ENCODE results near the gene GOLGA3.
"Not testable (repeated sequence)": the region's sequence is repeated elsewhere in the genome, so short reads cannot be mapped to it uniquely, and the experiment has no call there.

Gene GOLGA3

DNA sequence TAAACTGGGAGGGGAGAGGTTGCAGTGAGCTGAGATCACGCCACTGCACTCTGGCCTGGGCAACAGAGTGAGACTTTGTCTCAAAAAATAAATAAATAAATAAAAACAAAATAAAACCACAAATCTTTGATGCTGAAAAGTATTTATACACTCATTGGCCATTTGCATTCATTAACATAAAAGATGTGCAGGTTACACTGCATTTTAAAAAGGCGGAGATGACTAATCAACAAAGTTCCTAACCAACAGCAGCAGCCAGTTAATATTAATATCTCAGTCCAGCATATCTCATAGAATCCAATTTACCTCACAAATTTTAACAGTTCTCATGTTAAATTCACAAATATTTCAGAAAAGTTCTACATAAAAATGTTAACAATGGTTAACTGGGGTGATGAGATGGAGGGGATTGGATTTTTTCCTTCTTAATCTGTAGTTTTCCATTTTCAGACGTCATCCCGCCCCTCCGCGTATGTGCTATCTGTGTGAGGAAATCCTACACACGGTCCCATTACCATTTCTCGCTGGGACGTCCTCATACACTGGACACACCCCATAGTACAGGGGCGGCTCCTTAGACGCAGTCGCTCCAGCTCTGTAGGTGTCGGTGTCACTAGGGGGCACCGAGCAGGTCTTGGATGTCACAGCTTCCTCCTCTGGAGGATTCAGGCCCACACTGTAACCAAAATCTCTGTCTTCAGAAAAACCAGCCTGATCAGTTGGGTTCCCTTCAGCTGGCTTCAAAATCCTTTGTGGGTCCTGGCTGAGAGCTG, 74.3 kb downstream of the GOLGA3 start:
- DNase-seq (ENCODE audit: insufficient read length, low spot score) (no peak), FAIRE-seq (no peak)
- TF ChIP-seq POLR2A (IDR thresholded peaks at IDR 0.05; ENCODE audit: low read depth, low read length) (no peak), POLR2AphosphoS5 (IDR thresholded peaks at IDR 0.05; ENCODE audit: low read depth, low read length) (no peak), PAX5 (IDR thresholded peaks at IDR 0.05; ENCODE audit: insufficient read depth, low read length, severe bottlenecking) (no peak), SPI1 (IDR thresholded peaks at IDR 0.05; ENCODE audit: low read depth, low read length) (no peak), TAF1 (IDR thresholded peaks at IDR 0.05; ENCODE audit: low read depth, low read length) (no peak)

DNA sequence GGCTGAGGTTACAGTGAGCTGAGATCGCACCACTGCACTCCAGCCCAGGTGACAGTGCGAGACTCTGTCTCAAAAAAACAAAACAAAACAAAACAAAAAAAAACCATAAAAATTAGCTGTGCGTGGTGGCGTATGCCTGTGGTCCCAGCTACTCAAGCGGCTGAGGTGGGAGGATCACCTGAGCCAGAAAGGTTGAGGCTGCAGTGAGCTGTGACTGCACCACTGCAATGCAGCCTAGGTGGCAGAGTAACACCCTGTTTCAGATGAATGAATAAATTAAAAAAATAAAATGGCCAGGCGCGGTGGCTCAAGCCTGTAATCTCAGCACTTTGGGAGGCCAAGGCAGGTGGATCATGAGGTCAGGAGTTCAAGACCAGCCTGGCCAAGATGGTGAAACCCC, 75.0 kb downstream of the GOLGA3 start:
- not testable (repeated sequence) for FAIRE-seq; DNase-seq (ENCODE audit: insufficient read length, low spot score)

DNA sequence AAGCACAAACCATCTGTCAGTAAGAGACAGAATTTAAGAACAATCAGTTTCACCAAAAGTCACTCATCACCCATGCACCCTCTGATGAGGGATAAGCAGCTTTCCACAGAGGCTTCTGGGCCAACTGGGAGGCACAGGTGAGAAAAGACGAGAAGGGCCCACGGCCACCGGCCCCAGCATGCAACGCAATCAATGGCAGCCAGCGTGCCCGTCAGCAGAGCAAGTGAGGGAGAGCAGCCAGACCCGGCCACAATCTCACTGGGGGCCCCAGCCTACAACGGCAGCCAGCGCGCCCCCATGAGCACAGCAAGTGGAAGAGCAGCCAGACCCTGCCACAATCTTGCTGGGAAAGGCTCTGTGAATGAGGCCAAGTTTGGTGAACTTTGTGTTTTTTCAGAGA, 80.3 kb downstream of the GOLGA3 start:
- FAIRE-seq, result no peak
- no peak for TF ChIP-seq POLR2A (IDR thresholded peaks at IDR 0.05; ENCODE audit: low read depth, low read length)
- no peak for TF ChIP-seq POU2F2 (IDR thresholded peaks at IDR 0.05; ENCODE audit: low read depth, low read length)
- no peak for TF ChIP-seq SPI1 (IDR thresholded peaks at IDR 0.05; ENCODE audit: low read depth, low read length)
- TF ChIP-seq POLR2AphosphoS5 (IDR thresholded peaks at IDR 0.05; ENCODE audit: low read depth, low read length), result no peak
- no peak for TF ChIP-seq PAX5 (IDR thresholded peaks at IDR 0.05; ENCODE audit: insufficient read depth, low read length, severe bottlenecking)
- TF ChIP-seq TAF1 (IDR thresholded peaks at IDR 0.05; ENCODE audit: low read depth, low read length), result no peak
- DNase-seq (ENCODE audit: insufficient read length, low spot score), result no peak

DNA sequence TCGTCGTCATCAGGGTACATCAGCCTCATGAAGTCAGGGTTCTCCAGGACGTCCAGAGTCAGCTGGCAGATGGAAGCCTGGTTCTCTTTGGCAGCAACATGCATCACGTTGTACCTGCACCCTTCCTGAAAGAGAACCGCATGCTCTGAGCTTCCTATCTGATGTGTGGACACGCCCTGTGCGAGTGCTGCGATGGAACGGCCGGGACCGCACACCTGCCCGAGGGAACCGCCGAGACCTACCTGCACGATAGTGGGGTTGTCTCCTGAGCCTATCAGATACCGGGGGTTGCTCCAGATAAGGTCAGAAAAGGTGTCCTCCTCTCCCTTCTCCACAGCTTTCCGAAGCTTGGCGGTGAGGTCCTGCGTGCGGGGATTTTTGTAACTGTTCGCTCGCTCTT, 80.8 kb downstream of the GOLGA3 start:
- DNase-seq (ENCODE audit: insufficient read length, low spot score), result no peak
- TF ChIP-seq TAF1 (IDR thresholded peaks at IDR 0.05; ENCODE audit: low read depth, low read length), result no peak
- TF ChIP-seq POU2F2 (IDR thresholded peaks at IDR 0.05; ENCODE audit: low read depth, low read length), result no peak
- no peak for TF ChIP-seq POLR2AphosphoS5 (IDR thresholded peaks at IDR 0.05; ENCODE audit: low read depth, low read length)
- no peak for TF ChIP-seq POLR2A (IDR thresholded peaks at IDR 0.05; ENCODE audit: low read depth, low read length)
- no peak for TF ChIP-seq SPI1 (IDR thresholded peaks at IDR 0.05; ENCODE audit: low read depth, low read length)
- no peak for TF ChIP-seq PAX5 (IDR thresholded peaks at IDR 0.05; ENCODE audit: insufficient read depth, low read length, severe bottlenecking)
- no peak for FAIRE-seq

DNA sequence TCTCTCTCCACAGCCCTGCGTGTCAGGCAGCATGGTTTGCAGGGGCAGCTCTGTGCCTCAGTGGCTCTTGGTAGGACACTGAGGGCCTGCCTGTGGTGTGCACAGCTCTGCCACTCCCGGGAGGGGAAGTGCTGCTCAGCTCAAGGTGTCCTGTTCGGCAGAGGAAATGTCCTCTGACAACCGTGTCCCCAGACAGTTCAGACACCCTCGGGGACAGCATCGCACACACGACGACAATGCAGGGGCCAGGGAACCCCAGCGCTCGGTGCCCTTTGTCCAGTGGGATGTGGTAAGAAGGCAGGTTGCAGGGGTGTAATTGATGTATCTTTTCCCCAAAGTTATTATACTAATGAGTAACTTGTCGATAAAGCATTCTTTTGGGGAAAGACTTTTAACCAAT, 81.3 kb downstream of the GOLGA3 start:
- FAIRE-seq, result no peak
- DNase-seq (ENCODE audit: insufficient read length, low spot score), result no peak
- TF ChIP-seq PAX5 (IDR thresholded peaks at IDR 0.05; ENCODE audit: insufficient read depth, low read length, severe bottlenecking) (no peak), POLR2AphosphoS5 (IDR thresholded peaks at IDR 0.05; ENCODE audit: low read depth, low read length) (no peak), POU2F2 (IDR thresholded peaks at IDR 0.05; ENCODE audit: low read depth, low read length) (no peak), POLR2A (IDR thresholded peaks at IDR 0.05; ENCODE audit: low read depth, low read length) (no peak), TAF1 (IDR thresholded peaks at IDR 0.05; ENCODE audit: low read depth, low read length) (no peak), SPI1 (IDR thresholded peaks at IDR 0.05; ENCODE audit: low read depth, low read length) (no peak)

DNA sequence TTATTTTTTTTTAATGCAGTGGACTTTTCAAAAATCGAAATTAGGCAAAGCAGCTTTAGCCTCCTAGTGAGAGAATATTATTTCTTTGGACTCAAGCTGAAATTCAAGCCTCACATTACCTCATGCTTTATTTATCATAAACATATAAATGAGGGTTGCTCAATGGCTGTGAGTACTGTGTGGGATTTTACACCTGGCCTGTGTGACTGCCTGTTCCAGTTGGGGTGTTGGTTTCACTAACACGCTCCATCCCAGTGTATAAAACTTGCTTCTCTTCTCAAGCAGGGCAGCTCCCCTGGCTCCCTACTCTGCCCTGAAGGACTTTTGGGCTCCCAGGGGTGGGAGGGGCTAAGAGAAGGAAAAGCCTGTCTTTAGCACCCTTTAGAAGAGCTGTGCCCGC, 82.1 kb downstream of the GOLGA3 start:
- DNase-seq (ENCODE audit: insufficient read length, low spot score) (no peak), FAIRE-seq (no peak)
- TF ChIP-seq PAX5 (IDR thresholded peaks at IDR 0.05; ENCODE audit: insufficient read depth, low read length, severe bottlenecking), result no peak
- no peak for TF ChIP-seq SPI1 (IDR thresholded peaks at IDR 0.05; ENCODE audit: low read depth, low read length)
- TF ChIP-seq POU2F2 (IDR thresholded peaks at IDR 0.05; ENCODE audit: low read depth, low read length), result no peak

DNA sequence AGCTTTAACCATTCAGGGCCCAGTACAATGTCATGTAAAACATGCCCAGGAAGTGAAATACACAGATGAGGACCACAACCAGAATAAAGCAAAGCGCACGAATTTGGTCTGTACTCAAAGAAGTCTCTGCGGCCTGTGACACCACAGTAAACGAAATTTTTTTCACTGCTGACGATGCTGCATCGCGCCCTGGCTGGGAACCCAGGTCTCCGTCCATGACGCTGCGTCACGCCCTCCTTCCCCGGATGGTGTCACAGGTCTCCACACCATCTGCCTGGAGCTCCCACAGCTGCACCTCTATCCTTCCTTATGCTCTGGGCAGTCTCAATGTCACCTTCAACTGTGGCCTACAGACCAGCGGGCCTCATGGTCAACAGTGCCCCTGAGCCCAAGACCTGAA, 84.8 kb downstream of the GOLGA3 start:
- no peak for FAIRE-seq
- TF ChIP-seq SPI1 (IDR thresholded peaks at IDR 0.05; ENCODE audit: low read depth, low read length) (no peak), TAF1 (IDR thresholded peaks at IDR 0.05; ENCODE audit: low read depth, low read length) (no peak), POLR2A (IDR thresholded peaks at IDR 0.05; ENCODE audit: low read depth, low read length) (no peak), POLR2AphosphoS5 (IDR thresholded peaks at IDR 0.05; ENCODE audit: low read depth, low read length) (no peak), PAX5 (IDR thresholded peaks at IDR 0.05; ENCODE audit: insufficient read depth, low read length, severe bottlenecking) (no peak), POU2F2 (IDR thresholded peaks at IDR 0.05; ENCODE audit: low read depth, low read length) (no peak)
- DNase-seq (ENCODE audit: insufficient read length, low spot score), result no peak

DNA sequence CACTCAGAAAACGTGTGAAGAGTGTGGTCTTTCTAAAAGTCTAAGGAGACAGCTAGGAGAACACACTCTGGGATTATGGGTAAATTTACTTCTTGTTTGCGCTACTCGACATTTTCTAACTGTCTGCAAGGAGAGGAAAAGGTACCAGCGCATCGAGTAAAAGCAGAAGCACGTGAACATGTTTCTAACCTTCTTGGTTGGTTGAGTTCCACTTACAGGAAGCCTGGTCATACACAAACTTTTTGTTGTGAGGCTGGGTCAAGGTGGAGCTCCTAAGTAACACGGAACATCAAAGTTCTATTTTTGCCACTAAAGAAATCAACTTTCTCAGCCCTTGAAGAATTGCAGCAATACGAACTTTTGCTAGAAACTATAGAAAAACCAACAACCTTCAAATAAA, 87.0 kb downstream of the GOLGA3 start:
- TF ChIP-seq POU2F2 (IDR thresholded peaks at IDR 0.05; ENCODE audit: low read depth, low read length) (no peak), POLR2AphosphoS5 (IDR thresholded peaks at IDR 0.05; ENCODE audit: low read depth, low read length) (no peak), PAX5 (IDR thresholded peaks at IDR 0.05; ENCODE audit: insufficient read depth, low read length, severe bottlenecking) (no peak), TAF1 (IDR thresholded peaks at IDR 0.05; ENCODE audit: low read depth, low read length) (no peak), POLR2A (IDR thresholded peaks at IDR 0.05; ENCODE audit: low read depth, low read length) (no peak), SPI1 (IDR thresholded peaks at IDR 0.05; ENCODE audit: low read depth, low read length) (no peak)
- FAIRE-seq (no peak), DNase-seq (ENCODE audit: insufficient read length, low spot score) (no peak)

DNA sequence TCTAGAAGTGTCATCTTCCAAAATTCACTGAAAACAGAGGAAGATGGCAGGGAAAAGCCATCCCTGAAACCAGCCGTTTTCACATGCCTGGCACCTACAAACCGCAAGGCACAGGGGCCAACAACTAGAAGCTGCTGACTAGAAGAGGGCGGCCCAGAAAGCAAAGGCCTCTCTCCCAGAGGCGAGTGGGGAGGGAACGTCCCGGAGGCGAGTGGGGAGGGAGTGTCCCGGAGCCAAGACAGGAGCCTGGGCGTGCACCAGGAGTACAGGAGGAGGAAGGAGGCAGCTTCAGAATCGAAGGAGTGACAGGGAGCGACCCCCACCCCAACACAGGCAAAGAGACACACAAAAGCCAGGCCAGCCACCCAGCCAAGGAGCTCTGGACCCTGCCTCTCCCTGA, 88.0 kb downstream of the GOLGA3 start:
- no peak for FAIRE-seq
- DNase-seq (ENCODE audit: insufficient read length, low spot score), result no peak
- no peak for TF ChIP-seq PAX5 (IDR thresholded peaks at IDR 0.05; ENCODE audit: insufficient read depth, low read length, severe bottlenecking)
- TF ChIP-seq POLR2AphosphoS5 (IDR thresholded peaks at IDR 0.05; ENCODE audit: low read depth, low read length), result no peak
- TF ChIP-seq POLR2A (IDR thresholded peaks at IDR 0.05; ENCODE audit: low read depth, low read length), result no peak
- TF ChIP-seq TAF1 (IDR thresholded peaks at IDR 0.05; ENCODE audit: low read depth, low read length), result no peak
- TF ChIP-seq POU2F2 (IDR thresholded peaks at IDR 0.05; ENCODE audit: low read depth, low read length), result no peak
- TF ChIP-seq SPI1 (IDR thresholded peaks at IDR 0.05; ENCODE audit: low read depth, low read length), result no peak

DNA sequence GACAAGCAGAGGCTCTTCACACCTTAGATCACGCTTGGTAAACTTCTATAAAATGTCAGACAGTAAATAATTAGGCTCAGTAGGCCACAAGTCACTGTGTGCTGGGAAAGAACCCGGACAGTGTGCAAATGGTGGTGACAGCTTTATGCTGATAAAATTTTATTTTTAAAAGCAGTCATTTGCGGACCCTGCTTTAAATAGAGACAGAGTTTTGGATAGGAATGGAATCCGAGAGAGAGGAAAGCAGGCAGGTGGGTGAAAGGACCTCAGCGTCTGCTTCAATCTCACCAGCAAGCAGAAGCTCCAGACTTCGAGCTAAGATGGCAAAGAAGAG, 88.4 kb downstream of the GOLGA3 start:
- FAIRE-seq (no peak), DNase-seq (ENCODE audit: insufficient read length, low spot score) (no peak)
- TF ChIP-seq POLR2A (IDR thresholded peaks at IDR 0.05; ENCODE audit: low read depth, low read length) (no peak), POU2F2 (IDR thresholded peaks at IDR 0.05; ENCODE audit: low read depth, low read length) (no peak), POLR2AphosphoS5 (IDR thresholded peaks at IDR 0.05; ENCODE audit: low read depth, low read length) (no peak)

All from GM12891 (cell line).